GM12891 (cell line): ENCODE results near the gene PCSK6.

Experiments used
- DNase-seq: peaks from one replicate; pipeline ENCODE4 v3.0.0; 2011; ENCODE audit warnings: low spot score; ENCODE audit not compliant: insufficient read length
- FAIRE-seq: peaks from 2 replicates; lab custom pipeline; 2011; peaks lifted over from hg19 to GRCh38; lab: Jason Lieb, UNC
- PAX5 ChIP-seq: IDR thresholded peaks from 2 replicates; pipeline ENCODE4 v1.6.1; 2011; ENCODE audit warnings: low read length, moderate library complexity, mild to moderate bottlenecking; ENCODE audit not compliant: insufficient read depth, severe bottlenecking
- POLR2A ChIP-seq: IDR thresholded peaks from 2 replicates; pipeline ENCODE4 v1.6.1; 2011; ENCODE audit warnings: low read depth, low read length, control low read depth
- POLR2AphosphoS5 ChIP-seq: IDR thresholded peaks from 2 replicates; pipeline ENCODE4 v1.6.1; 2011; ENCODE audit warnings: low read depth, low read length, control low read depth
- POU2F2 ChIP-seq: IDR thresholded peaks from 2 replicates; pipeline ENCODE4 v1.6.1; 2011; ENCODE audit warnings: low read depth, mild to moderate bottlenecking, control low read depth, low read length, moderate library complexity
- SPI1 ChIP-seq: IDR thresholded peaks from 2 replicates; pipeline ENCODE4 v1.6.1; 2011; ENCODE audit warnings: low read depth, low read length, control low read depth
- TAF1 ChIP-seq: IDR thresholded peaks from 2 replicates; pipeline ENCODE4 v1.6.1; 2011; ENCODE audit warnings: low read depth, low read length, control low read depth

Gene PCSK6

DNA sequence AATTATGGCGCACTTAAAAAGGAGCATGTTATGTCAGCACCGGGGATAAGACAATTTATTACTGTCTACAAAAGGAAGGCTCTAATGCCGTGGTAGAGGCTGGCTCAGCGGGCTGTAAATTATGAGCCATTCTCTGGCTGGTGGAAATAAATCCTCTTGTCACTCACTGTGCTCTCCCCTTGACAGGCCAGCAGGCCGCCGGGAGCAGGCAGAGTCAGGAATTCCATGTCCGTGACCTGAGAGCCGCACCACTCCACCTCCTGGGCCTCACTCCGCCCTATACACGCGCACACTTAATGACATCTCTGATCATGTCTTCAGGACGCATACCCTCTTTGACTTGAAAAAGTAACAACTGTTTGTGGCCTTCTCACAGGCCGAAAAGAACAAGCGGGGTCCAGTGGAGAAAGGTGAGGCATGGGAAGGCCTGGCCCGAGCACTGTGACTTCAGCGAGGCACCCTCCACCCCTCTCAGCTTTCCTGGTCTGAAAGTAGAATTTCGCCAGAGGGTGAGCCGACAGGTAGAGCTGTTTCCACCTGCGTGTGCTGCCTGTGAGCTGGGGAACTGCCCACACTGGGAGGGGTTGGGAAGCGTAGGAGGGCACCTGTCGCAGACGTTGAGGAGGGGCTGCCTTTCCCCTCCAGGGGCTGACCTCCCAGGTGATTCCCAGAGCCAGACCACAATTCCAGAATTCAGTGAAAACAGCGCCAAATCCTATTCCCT lies 13.2 kb upstream of the PCSK6 start:
- TF ChIP-seq PAX5 (no peak), POLR2A (no peak), TAF1 (no peak), POU2F2 (no peak), SPI1 (no peak), POLR2AphosphoS5 (no peak)
- FAIRE-seq, result no peak
- no peak for DNase-seq

DNA sequence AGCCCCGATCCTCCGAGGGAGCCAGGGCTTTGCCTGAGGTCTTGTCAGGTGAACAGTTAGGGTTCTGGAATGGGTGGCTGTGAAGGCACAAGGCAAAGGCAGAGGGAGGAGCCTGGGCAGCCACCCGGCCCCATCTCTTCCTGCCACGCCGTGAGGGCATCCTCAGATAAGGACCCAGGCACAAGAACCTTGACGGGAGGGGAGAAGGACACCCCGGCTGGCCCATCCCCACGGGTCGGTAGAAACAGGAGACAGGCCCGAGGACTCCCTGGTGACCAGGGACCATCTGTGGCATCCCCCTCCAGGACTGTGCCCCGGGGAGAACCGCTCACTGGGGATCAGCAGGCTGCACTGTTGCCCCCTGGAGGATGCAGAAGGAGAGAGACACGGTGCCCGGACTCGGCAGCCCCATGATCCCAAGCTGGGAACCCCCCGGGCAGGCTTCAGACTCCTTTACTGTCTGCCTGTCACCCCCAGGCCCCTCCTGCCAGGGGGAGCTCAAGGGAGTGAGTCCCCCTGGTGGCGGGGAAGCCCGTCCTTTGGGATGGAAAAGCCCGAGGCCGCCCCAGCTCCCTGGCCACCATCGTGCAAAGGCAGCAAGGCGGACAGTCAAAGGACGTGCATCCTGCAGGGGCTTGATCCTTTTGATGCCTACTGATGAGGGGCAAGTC lies 12.3 kb upstream of the PCSK6 start:
- FAIRE-seq (peak; percentile 68), DNase-seq (peak; percentile 54)
- TF ChIP-seq SPI1 (no peak), TAF1 (no peak), POLR2A (no peak), PAX5 (no peak), POLR2AphosphoS5 (no peak), POU2F2 (no peak)

DNA sequence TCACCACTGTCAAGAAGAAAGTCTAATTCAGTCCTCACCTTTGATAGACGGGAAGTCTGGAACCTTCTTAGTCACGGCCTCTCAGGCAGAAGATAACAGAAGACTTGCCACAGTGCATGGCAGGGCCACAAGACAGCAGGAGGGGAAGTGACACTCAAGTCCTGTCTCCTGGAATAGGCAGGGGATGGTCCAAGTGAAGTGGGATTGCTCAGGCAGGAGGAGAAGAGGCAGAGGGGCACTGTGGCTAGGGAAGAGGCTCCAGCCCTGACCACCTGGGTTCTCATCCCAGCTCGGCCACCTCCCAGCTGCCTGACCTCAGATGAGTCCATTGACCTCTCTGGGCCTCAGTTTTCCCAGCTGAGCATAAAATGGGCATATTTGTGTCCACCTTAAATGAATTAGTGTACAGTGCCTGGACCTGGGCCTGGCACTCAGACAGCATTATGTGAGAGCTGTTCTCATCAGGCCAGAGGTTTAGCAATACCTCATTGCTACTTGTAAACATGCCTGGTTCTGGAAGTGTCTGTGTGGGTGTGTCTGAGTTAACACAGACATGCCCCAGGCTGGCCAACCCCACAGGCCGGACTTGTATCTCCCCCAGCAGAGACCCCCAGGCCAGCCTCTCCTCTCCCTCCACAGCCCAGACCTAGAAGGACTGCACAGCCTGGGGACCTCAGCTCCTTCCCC lies 11.5 kb upstream of the PCSK6 start:
- no peak for FAIRE-seq
- DNase-seq, result no peak
- TF ChIP-seq POLR2A (no peak), POLR2AphosphoS5 (no peak), SPI1 (0 out of 2 replicates have a peak, but pooled peaks have one; percentile 21), TAF1 (no peak)

DNA sequence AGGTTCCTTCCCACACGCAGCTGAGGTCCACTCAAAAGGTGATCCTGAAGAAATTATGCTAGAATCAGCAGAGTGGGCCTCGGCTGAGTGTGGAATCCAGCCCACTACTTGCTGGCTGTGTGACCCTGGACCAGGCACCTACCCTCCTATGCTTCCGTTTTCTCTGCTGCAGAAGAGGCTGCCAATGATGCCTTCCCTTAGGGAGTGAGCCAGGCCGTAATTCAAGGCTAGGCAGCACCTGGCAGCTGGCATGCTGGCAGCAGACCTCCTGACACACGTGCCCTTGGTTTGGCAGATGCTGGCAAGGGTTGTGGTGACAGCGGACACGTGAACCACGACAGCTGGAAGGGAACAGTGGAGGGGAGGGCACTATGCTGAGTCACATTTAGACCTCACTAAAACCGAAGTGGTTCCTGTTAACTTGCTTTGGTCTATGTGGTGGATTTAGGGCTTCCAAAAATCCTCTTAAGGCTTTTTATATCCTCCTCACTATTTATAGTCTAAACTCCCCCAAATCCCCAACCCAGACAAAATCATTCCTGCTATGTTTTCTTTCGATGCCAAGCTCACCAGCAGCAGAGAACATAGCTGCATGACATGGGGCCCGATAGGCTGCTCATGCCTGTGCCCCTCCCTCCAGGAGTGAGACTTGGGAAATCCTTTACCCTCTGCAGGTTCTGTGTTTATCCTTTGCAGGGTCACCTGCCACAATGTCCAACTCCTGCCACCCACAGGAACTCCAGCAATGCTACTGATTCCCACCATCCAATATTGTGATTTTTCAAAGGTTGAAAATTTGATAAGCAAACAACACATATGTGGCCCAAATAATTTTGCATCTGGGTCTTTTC lies 10.6 kb upstream of the PCSK6 start:
- FAIRE-seq, result peak; percentile 64
- no peak for DNase-seq
- TF ChIP-seq SPI1, result no peak
- no peak for TF ChIP-seq POLR2A
- TF ChIP-seq POLR2AphosphoS5, result no peak
- no peak for TF ChIP-seq POU2F2
- no peak for TF ChIP-seq TAF1
- no peak for TF ChIP-seq PAX5

DNA sequence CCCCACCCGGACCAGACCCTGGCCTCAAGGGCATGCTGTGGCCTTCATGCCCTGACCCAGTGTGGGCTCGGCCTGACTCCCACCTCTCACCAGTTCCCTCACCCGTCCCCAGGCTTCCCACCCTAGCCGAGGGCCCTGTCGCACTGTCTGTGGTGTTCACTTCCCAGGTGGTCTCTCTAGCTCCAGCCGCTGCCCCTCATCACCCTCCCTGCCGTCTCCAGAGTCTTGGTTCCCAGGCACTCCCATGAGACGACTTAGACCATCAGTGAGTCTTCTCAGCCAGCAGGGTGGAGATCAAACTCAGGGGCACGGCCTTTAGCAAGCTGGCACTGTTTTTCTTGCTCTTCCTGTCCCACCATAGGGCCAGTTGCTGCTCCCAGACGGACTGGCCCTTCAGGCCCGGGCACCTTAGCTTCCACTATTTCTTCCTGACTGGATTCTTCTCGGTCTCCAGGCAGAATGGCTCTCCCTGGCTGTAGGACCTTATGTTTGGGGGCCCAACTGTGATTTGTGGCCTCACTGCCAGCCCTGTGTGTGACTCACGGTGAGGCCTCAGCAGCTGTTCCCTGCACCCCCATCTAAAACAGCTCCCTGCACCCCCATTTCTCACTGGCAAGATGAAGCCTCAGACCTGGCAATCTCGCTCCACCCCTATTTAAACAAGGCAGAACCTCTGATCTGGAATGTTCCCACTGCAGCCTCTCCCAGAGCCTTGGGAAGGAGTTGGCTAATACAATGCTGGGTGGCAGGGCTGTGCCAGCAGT lies 9.4 kb upstream of the PCSK6 start:
- no peak for TF ChIP-seq PAX5
- TF ChIP-seq POLR2A, result no peak
- no peak for TF ChIP-seq SPI1
- no peak for TF ChIP-seq POLR2AphosphoS5
- no peak for TF ChIP-seq POU2F2
- no peak for TF ChIP-seq TAF1
- DNase-seq (no peak), FAIRE-seq (no peak)

DNA sequence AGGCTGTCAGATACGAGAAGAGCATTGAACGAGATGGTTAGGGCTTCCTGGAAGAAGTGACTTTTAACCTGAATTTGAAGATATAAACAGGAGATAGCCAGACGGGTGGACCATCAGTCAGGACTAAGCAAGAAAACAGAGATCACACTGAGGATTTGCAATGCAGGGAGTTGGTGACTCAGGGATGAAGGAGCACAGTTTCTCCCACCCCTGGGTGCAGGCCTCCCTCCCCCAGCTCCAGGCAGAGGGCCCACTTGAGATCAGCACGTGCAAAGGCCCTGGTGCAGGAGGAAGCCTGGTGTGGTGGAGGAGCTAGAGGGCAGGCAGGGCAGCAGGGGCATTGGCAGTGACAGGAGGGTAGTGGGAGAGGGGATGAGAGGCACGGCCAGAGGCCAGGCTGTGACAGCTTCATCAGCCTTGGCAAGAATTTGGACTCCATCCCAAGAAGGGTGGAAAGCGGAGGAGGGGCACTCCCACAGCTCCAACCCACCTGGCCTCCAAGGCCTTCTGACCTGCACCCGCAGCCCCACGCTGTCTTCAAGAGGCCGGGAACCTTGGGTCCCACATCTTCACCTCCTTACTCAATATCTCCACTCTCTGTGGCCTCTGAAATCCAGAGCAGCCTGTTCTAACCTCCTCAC lies 8.7 kb upstream of the PCSK6 start:
- TF ChIP-seq POLR2A (no peak), SPI1 (no peak), TAF1 (no peak), POU2F2 (no peak)
- FAIRE-seq (no peak), DNase-seq (no peak)

DNA sequence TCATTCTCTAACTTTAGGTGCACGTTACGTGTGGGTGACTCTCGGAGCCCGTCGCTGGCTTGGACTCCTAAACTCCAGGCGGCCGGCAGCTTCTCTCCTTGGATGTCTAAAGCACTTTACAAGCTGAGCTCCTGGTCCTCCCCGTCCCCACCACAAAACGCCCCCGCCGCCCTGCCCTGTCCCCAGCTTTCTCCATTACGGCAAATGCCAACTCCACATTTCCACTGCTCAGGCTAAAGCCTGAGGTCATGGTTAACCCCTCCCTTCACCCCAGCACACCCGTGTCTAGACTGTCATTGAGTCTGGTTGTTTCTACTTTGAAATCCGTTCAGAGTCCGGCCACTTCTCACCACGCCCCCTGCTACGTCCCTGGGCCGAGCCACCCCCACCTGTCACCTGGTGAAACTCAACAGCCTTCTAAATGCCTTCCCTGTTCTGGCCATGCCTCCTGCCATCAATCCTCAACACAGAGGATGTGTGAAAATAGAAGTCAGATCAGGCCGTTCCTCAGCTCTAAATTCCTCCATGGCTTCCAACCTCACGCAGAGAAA lies 8.1 kb upstream of the PCSK6 start:
- no peak for FAIRE-seq

DNA sequence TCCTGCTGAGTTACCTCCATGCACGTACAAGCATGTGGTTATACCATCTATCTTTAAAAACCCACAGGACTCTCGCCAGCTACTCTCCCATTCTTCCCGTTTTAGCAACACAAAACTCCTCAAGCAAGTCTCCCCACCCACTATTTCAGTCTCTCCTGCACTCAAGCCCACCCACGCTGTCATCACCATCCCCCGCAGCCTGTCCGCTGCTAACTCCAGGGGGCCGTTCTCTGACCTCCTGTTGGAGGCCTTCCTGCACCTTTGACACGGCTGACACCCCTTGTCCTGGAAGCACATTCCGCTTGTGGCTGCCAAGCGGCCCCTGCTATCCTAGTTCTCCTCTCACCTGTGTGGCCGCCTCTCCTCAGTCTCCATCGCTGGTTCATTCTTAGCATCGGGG lies 7.5 kb upstream of the PCSK6 start:
- no peak for TF ChIP-seq POU2F2
- TF ChIP-seq TAF1, result no peak
- no peak for TF ChIP-seq PAX5
- no peak for TF ChIP-seq SPI1
- DNase-seq (no peak), FAIRE-seq (no peak)

More for the DNA sequence above, 8.1 kb upstream of the PCSK6 start:
- TF ChIP-seq POU2F2, result no peak
- no peak for TF ChIP-seq POLR2AphosphoS5
- TF ChIP-seq PAX5, result no peak
- no peak for TF ChIP-seq POLR2A
- no peak for TF ChIP-seq SPI1
- no peak for TF ChIP-seq TAF1
- no peak for DNase-seq
